HG02973 (cell line): ENCODE results near the gene POLG.

Experiments
- ATAC-seq: cut with Tn5 transposase; IDR thresholded peaks from one replicate; pipeline ENCODE4 v1.9.1; 2021; ENCODE audit warnings: moderate library complexity; ENCODE audit not compliant: unreplicated experiment

Gene POLG

DNA sequence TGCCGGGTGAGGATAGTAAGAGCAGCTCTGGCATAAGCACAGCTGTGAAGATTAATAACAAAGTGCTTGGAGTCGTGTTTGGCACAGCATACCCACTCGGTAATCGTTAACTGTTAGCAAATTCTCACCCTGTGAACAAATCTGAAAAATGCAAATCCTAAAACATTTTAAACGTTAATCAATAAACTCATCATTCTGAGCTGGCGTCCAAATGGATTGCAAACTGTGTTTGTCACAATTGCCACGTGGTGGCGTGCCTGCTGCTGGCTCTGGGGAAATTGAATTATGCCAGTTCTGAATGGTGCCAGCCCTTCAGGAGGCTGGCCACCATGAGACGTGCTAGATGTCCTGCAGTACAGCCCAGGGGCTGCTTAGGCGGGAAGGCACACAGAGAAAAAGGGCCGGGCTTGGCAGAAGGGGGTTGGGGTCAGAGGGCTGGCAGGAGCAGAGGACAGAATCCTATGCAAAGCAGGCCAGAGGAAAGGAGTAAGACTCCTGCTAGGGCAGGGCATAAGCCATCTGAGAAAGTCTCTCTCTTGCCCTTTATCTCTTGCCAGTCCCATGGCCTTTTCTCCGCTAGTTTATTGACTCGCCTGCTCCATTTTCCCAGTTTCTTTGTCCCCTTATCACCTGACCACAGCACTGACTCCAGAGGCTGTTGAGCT, 22.1 kb upstream of the POLG start:
- ATAC-seq: no peak

DNA sequence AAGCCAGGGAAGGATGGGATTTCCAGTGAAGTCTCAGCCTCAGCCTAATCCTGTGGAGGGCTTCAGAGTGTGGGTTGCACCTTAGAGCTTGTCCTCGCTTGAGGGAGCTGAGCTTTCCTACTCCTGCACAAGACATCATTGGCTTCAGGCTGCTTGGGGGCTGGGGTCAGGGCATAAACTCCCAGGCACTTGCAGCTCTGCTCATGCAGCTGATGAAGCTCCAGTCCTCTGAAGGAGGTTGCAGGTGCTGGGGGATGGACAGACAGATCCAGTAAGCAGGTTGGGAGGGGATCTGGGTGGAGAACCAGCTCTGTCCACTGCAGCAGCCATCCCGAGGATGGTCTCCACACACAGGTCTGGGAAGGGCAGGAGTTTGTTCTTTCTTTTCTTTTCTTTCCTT, 19.4 kb upstream of the POLG start:
- ATAC-seq: no peak

GRCh38 chr15:89352476-89352875, 17.9 kb upstream of the POLG start:
- no peak for ATAC-seq

DNA sequence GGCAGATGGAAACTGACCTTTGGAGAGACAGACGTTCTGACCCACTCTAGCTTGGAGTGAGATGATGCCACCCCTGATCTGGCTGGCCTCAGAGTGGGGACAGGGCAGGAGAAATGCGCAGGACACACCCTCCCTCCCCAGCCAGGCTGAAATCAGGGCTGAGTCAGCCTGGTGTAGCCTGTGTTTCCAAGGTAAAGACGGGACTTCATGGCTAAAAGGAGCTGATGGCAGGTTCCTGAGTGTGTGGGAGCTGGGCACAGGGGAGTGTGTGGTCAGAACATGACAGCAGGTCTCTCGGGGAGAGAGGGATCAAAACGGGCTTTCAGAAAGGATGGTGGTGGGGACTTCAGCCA, 14.6 kb upstream of the POLG start:
- ATAC-seq: no peak

DNA sequence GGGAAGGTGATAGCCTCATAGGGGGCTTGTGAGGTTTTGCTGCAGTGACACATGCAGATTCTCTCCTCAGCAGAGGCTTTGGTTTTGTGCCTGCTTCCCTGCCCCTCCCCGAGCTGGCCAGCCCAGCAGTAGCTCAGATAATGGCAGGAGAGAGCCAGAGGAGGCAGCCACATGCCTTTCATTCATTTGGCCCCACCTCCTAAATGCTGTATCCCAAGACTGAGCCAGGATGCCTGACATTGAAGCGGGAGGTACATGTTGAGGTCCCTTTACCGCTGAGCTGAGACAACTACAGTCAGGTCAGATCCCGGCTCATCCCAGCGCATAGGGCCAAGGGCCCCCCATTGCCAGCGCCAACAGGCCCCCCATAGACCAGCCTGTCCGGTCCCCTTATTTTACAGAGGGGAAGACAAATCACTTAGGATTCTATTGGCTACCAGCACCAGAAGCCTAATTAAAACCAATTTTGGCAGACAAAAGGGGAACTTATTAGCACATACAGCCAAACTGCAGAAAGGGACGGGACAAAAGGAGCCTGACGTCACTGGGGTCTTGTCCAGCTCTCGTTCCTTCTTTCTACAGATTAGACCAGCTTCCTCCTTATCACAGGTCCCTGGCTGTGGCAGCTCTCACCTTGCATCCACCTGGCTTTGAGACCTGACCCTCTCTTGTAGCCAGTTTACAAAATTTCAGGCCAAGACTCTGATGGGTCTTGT, 12.1 kb upstream of the POLG start:
- ATAC-seq: no peak

DNA sequence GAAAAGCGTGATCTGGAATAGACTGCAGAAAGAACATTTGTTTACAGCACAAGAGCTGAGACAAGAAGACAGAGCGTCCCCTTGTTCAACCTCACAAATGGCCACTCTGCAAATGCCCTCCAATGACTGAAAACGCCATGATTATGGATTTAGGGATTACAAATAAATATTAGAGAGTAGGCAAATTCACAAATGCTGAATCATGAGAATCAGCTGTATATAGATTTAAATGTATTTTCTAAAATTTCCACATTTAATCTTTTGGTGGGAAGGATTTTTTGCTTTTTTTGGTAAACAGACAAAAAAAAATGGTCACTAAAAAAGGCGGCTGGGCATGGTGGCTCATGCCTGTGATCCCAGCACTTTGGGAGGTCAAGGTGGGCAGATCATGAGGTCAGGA, 10.6 kb upstream of the POLG start:
- no peak for ATAC-seq

DNA sequence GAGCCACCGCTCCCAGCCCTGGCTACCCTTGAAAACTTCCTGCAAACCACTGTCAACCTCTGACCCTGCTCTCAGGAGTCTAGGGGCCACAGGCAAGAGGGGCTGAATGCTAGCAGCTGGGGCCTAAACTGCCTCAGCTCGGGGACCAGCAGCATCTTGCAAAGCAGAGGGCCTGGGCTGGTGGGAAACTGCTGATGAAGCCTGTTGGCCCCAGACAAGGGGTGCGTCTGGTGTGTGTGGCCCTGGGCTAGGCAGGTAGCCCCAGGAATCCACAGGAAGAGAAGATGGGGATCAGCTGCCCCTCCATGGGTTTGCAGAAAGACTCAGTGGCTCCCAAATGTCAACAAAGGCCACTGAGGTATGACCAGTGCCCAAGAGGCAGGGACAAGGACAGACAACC, 8.2 kb upstream of the POLG start:
- ATAC-seq: no peak

GRCh38 chr15:89341316-89342005, 6.8 kb upstream of the POLG start:
- ATAC-seq: no peak

DNA sequence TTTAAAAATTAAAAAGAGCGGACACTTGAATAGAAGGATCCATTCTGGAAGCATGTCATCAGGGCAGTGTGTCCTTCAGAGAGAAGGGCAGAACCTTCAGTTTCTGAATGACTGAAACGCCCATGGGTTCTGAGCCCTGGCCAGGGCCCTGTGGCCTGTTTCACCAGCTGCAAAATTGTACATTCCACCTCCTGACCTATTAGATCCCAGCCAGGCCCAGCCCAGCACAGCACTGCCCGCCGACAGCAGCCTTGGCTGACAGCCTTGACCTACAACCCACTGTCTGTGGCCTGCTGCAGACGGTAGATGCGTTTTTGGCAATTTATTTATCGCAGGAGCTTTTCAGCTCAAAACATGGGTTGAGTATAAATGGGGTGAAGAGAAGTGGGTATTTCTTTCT, 5.9 kb upstream of the POLG start:
- ATAC-seq: no peak

GRCh38 chr15:89338036-89338435, 3.4 kb upstream of the POLG start:
- ATAC-seq: no peak

- no peak for ATAC-seq
Observed at GRCh38 chr15:89335298-89336041, 846 bp upstream of the POLG start.

DNA sequence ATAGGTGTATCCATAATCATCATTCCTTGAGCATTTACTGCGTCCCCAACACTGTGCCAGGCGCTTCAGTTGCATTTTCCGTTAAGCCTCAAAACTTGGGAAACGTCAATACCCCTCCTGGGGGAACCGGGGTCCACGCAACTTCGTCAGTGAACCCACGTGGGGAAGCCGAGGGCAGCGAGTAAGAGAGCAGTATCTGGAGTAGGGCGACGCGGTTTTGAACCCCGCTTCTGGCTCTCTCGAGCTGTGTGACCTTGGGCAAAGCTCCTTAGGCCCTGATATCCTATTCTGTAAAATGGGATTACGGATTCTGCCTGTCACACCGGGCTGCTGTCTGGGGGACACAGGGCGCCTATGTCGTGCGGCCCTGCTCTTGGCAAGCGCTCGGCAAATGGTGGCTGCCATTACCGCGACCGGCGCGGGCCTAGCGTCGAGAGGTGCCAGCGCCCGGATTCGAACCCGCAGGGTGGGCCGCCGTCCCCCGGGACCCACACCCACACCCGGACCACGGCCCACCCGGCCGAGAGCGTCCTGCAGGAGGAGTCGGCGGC, 590 bp downstream of the POLG start:
- no peak for ATAC-seq

GRCh38 chr15:89333011-89333860, 1.4 kb downstream of the POLG start:
- no peak for ATAC-seq

DNA sequence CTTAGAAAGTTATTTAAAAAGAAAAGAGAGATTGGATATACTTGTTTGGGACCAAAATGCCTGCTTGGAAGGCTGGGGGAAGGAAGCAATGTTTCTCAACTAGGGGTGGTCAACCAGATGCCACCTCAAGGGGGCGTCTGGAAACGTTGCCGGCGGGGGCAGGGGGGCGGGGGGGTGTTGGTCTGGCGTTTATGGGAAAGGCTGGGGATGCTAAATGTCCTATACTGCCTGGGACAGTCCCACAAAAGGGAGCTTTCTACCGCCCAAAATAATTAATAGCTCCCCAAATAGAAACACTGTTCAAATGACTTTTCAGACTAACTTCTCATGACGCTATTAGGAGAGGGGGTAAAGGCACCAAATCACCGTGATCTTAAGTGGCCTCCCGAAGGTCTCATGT, 2.2 kb downstream of the POLG start:
- ATAC-seq: no peak

DNA sequence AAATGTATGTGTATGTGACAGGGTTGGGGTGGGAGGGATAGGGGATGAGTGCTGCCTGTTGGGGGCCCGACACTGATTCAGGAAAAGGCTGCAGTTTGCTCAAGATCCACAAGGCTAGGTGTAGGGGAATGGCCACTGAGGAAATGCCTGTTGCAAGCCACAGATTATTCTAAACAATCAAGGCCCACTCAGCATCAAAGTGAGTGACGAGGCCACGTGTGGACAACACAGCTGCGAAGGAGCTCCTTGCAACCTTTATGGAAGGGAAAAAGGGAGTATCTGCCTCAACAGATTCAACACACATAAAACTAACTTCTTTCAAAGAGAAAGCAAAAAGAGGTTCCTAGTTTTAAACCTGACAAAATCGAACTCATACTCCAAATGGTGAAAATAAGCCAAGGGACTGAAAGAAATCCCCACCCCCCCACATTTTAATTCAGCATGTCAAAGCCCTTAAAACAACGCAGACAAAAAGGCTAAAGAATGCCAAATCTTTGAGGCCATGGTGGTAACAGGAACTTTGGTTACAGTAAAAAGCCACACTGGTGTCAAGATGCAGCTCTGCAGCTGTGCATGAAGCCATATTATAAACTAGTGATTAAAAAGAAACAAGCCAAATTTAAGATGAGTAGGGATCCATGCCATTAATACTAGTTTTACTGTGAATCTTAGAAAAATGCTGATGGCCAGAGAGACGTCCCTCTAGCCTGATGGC, 3.6 kb downstream of the POLG start:
- ATAC-seq: no peak

- no peak for ATAC-seq
Observed at GRCh38 chr15:89330119-89330518, 4.5 kb downstream of the POLG start.

DNA sequence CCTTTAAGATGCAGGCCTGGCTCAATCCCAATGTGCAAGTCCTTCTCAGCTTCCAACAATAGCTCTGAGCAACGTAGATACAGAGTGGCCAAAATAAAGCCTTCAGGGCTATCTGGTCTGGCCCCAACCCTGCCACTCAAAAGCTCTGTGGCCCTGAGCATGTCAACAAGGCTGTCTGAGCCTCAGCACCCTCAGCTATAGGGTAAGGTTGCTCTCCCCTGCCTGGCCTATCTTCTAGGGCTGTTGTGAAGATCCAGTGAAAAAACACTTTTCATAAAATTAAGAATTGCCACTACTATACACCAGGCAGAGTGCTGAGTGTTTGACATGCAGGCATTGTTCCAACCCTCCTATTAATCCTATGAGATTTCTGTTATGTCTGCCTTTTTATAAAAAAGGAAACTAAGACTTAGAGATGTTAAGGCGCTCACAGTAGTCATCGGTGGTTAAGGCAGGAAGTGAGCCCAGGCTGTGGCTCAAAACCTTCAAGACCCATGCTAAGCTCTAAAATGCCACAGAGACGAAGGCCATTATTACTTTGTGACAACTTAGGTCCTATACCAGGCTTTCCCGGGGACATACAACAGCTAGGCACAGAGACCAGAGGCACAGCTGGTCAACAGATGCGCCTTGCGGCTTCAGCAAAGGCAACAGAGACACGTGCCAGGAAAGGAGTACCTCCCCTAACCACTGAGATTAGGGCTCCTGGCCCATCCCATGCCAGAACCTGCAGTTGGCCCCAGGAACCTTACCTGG, 5.1 kb downstream of the POLG start:
- ATAC-seq: no peak

DNA sequence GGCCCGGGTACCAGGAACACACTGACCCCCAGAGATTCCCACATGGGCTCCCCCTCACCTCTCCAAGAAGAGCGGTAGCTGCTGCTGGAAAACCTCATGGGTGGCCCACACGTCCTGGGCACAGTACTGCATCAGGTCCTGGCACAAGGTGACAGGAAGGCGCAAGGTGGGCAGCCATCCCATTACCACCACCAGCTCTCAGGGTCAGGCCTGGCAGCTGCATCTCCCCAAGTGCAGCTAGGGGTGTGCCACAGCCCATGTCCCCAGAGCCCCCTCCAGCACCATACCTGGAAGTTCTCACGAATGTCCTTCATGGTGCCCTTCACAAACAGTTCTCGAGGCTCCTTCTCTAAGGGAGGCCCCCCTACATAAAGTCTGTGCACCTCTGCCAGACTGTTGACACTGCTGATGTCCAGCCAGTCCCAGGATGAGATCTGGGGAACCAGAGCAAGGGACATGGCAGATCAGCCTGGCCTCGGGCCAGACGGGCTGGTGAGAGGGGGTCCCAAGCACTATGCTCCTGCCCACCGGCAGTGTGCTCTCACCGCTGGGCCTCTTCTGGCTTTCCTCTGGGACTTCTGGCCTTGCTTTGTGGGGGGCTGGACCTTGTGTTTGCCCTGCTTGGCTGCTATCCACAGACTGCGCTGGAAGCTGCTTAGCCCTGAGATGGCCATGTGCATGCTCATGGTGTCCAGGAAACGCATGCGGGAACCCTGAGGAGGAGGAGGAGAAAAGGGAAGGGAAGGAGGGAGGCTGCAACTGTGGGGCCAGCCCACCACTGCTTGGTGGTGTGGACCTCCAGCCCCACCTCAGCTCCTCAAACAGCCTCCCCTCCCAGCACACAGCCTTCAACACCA, 6.0 kb downstream of the POLG start:
- no peak for ATAC-seq
